IMR-90 (cell line): Measurements from ENCODE around the gene ADGRL3. TPM values are rescaled to one million over a fixed set of nuclear protein-coding genes. Genes with fewer than 3 reads are reported as not detected.

ENCODE experiments used
- ATAC-seq: fragments of 200-7000 bp; cut with Tn5 transposase; 2 replicates; pipeline ENCODE4 v1.9.1; 2020; ENCODE audit warnings: low read depth, mild to moderate bottlenecking, moderate library complexity
- BruUV-seq: library from RNA; stranded (reverse); fragments of 400-500 nt; replicated peaks from 2 replicates; lab custom pipeline; 2021; lab: Mats Ljungman, UMichigan
- CTCF ChIA-PET: fragments of 300-600 bp; formaldehyde crosslinking; extraction: SDS; loops from one replicate; lab custom pipeline; 2021; ENCODE audit warnings: antibody characterized with exemption; lab: Yijun Ruan, JAX
- POLR2A ChIA-PET: fragments of 300-600 bp; sonication (Branson Sonifier 250); formaldehyde crosslinking; loops from one replicate; lab custom pipeline; 2022; ENCODE audit warnings: antibody characterized with exemption; ENCODE audit not compliant: unreplicated experiment; lab: Charles Lee
- DNase-seq: peaks from one replicate; pipeline ENCODE4 v3.0.0; 2013
- H2AFZ ChIP-seq: replicated peaks from 2 replicates; pipeline ENCODE3; 2013; ENCODE audit warnings: low read length, mild to moderate bottlenecking; ENCODE audit not compliant: poor library complexity
- H2AK5ac ChIP-seq: 2 replicates; pipeline ENCODE4 v1.6.1; 2013; ENCODE audit warnings: low read depth, low read length, inconsistent platforms
- H2AK9ac ChIP-seq: replicated peaks from 2 replicates; pipeline ENCODE3; 2013; ENCODE audit warnings: mild to moderate bottlenecking, low read depth, low read length, moderate library complexity; ENCODE audit not compliant: poor library complexity
- H2BK120ac ChIP-seq: 2 replicates; pipeline ENCODE4 v1.6.1; 2013; ENCODE audit warnings: low read depth, low read length, inconsistent platforms
- H2BK15ac ChIP-seq: 3 replicates; pipeline ENCODE4 v1.6.1; 2013; ENCODE audit warnings: low read depth, low read length, inconsistent platforms
- H2BK20ac ChIP-seq: 2 replicates; pipeline ENCODE4 v1.6.1; 2013; ENCODE audit warnings: low read depth, mild to moderate bottlenecking, inconsistent platforms, low read length, moderate library complexity
- H2BK5ac ChIP-seq: 2 replicates; pipeline ENCODE4 v1.6.1; 2013; ENCODE audit warnings: mild to moderate bottlenecking, low read depth, low read length, inconsistent platforms; ENCODE audit not compliant: poor library complexity, severe bottlenecking
- H3K14ac ChIP-seq: replicated peaks from 2 replicates; pipeline ENCODE4 v1.6.1; 2013; ENCODE audit warnings: low read depth, low read length, inconsistent platforms
- H3K18ac ChIP-seq: 2 replicates; pipeline ENCODE4 v1.6.1; 2013; ENCODE audit warnings: low read depth, low read length, control low read depth
- H3K23ac ChIP-seq: 2 replicates; pipeline ENCODE4 v1.6.1; 2013; ENCODE audit warnings: low read depth, low read length, inconsistent platforms
- H3K27ac ChIP-seq: 2 replicates; pipeline ENCODE4 v1.5.1; 2013; ENCODE audit warnings: mild to moderate bottlenecking, control low read depth, low read length; ENCODE audit not compliant: insufficient read depth
- H3K27me3 ChIP-seq: 2 replicates; pipeline ENCODE4 v1.6.1; 2013; ENCODE audit warnings: low read length; ENCODE audit not compliant: control insufficient read depth, insufficient read depth
- H3K36me3 ChIP-seq: 2 replicates; pipeline ENCODE4 v1.6.1; 2013; ENCODE audit warnings: low read length, mixed read lengths; ENCODE audit not compliant: control insufficient read depth, insufficient read depth
- H3K4ac ChIP-seq: 2 replicates; pipeline ENCODE4 v1.6.1; 2013; ENCODE audit warnings: low read depth, low read length, inconsistent platforms
- H3K4me1 ChIP-seq: 2 replicates; pipeline ENCODE4 v1.6.1; 2013; ENCODE audit warnings: low read length, mixed read lengths; ENCODE audit not compliant: control insufficient read depth, insufficient read depth
- H3K4me2 ChIP-seq: 2 replicates; pipeline ENCODE4 v1.6.1; 2013; ENCODE audit warnings: low read depth, mild to moderate bottlenecking, control low read depth, low read length, moderate library complexity
- H3K4me3 ChIP-seq: 2 replicates; pipeline ENCODE4 v1.5.1; 2013; ENCODE audit warnings: low read depth, mild to moderate bottlenecking, control low read depth, low read length, moderate library complexity; ENCODE audit not compliant: insufficient read depth
- H3K56ac ChIP-seq: 2 replicates; pipeline ENCODE4 v1.6.1; 2013; ENCODE audit warnings: low read length, inconsistent platforms; ENCODE audit not compliant: insufficient read depth; ENCODE audit errors: extremely low read depth
- H3K79me1 ChIP-seq, 2 experiments: 2 replicates each; pipeline ENCODE4 v1.6.1; 2013; ENCODE audit warnings: low read length in 2 of 2, inconsistent platforms in 1 of 2, low read depth in 1 of 2
- H3K9ac ChIP-seq: 2 replicates; pipeline ENCODE4 v1.6.1; 2013; ENCODE audit warnings: low read depth, low read length, control low read depth
- H3K9me1 ChIP-seq: 2 replicates; pipeline ENCODE4 v1.6.1; 2013; ENCODE audit warnings: low read length, inconsistent platforms; ENCODE audit not compliant: insufficient read depth
- H3K9me3 ChIP-seq: 2 replicates; pipeline ENCODE4 v1.6.1; 2013; ENCODE audit warnings: low read length; ENCODE audit not compliant: control insufficient read depth, insufficient read depth
- H4K20me1 ChIP-seq: 2 replicates; pipeline ENCODE4 v1.6.1; 2013; ENCODE audit warnings: low read length, inconsistent platforms; ENCODE audit not compliant: insufficient read depth
- H4K5ac ChIP-seq: 2 replicates; pipeline ENCODE4 v1.6.1; 2013; ENCODE audit warnings: mild to moderate bottlenecking, low read depth, low read length, control low read depth
- H4K8ac ChIP-seq, 2 experiments: 2 replicates each; pipeline ENCODE4 v1.6.1; 2013; ENCODE audit warnings: low read depth in 2 of 2, low read length in 2 of 2, control low read depth in 1 of 2, inconsistent platforms in 1 of 2
- H4K91ac ChIP-seq: 2 replicates; pipeline ENCODE4 v1.6.1; 2013; ENCODE audit warnings: low read depth, low read length, inconsistent platforms; ENCODE audit not compliant: insufficient read depth
- BHLHE40 ChIP-seq: fragments of 150-350 bp; IDR thresholded peaks from 2 replicates; pipeline ENCODE4 v1.6.1; 2016; ENCODE audit warnings: mild to moderate bottlenecking, low read depth, low read length
- CEBPB ChIP-seq: IDR thresholded peaks from 2 replicates; pipeline ENCODE4 v1.6.1; 2012; ENCODE audit warnings: low read depth, low read length, improper control_type of control experiment
- CHD1 ChIP-seq: IDR thresholded peaks from 2 replicates; pipeline ENCODE4 v1.6.1; 2012; ENCODE audit warnings: low read depth, low read length, improper control_type of control experiment
- CTCF ChIP-seq: conservative IDR thresholded peaks from 2 replicates; pipeline ENCODE4 v1.5.1; 2012; ENCODE audit warnings: mild to moderate bottlenecking, low read depth, low read length, improper control_type of control experiment
- ELK1 ChIP-seq: fragments of 150-350 bp; IDR thresholded peaks from 2 replicates; pipeline ENCODE4 v1.6.1; 2016; ENCODE audit warnings: low read depth, mild to moderate bottlenecking, low read length, moderate library complexity, borderline replicate concordance
- FOS ChIP-seq: fragments of 150-350 bp; IDR thresholded peaks from 2 replicates; pipeline ENCODE4 v1.6.1; 2016; ENCODE audit warnings: low read depth, low read length
- MAFK ChIP-seq: IDR thresholded peaks from 2 replicates; pipeline ENCODE4 v1.6.1; 2012; ENCODE audit warnings: low read depth, low read length, improper control_type of control experiment
- MAZ ChIP-seq: IDR thresholded peaks from 2 replicates; pipeline ENCODE4 v1.6.1; 2012; ENCODE audit warnings: low read depth, mild to moderate bottlenecking, low read length, improper control_type of control experiment, moderate library complexity, borderline replicate concordance
- MXI1 ChIP-seq: IDR thresholded peaks from 2 replicates; pipeline ENCODE4 v1.6.1; 2012; ENCODE audit warnings: low read depth, mild to moderate bottlenecking, low read length, moderate library complexity, borderline replicate concordance
- NFE2L2 ChIP-seq: fragments of 150-350 bp; IDR thresholded peaks from 2 replicates; pipeline ENCODE4 v1.6.1; 2016; ENCODE audit warnings: low read depth, mild to moderate bottlenecking, low read length
- POLR2A ChIP-seq: IDR thresholded peaks from 2 replicates; pipeline ENCODE4 v1.6.1; 2012; ENCODE audit warnings: mild to moderate bottlenecking, low read depth, low read length
- RAD21 ChIP-seq: IDR thresholded peaks from 2 replicates; pipeline ENCODE4 v1.6.1; 2012; ENCODE audit warnings: low read length, improper control_type of control experiment
- RCOR1 ChIP-seq: IDR thresholded peaks from 2 replicates; pipeline ENCODE4 v1.6.1; 2012; ENCODE audit warnings: mild to moderate bottlenecking, low read length, improper control_type of control experiment; ENCODE audit not compliant: insufficient replicate concordance
- RFX5 ChIP-seq: IDR thresholded peaks from 2 replicates; pipeline ENCODE4 v1.8.0; 2012; ENCODE audit warnings: low read depth, mild to moderate bottlenecking, low read length, moderate library complexity
- SMC3 ChIP-seq: fragments of 150-350 bp; IDR thresholded peaks from 2 replicates; pipeline ENCODE4 v1.6.1; 2016; ENCODE audit warnings: low read depth, mild to moderate bottlenecking, antibody characterized with exemption, low read length, moderate library complexity
- USF2 ChIP-seq: fragments of 150-350 bp; IDR thresholded peaks from 2 replicates; pipeline ENCODE4 v1.6.1; 2017; ENCODE audit warnings: mild to moderate bottlenecking, antibody characterized with exemption, low read length, low read depth
- WGBS, 2 experiments: methylation state at CpG; one replicate each; pipeline versions ENCODE4 v1.1.5 to v1.1.7; 2013; ENCODE audit warnings: missing lambda C conversion rate in 2 of 2; ENCODE audit not compliant: insufficient read length in 1 of 2; ENCODE audit errors: extremely low coverage in 2 of 2; 5-methylcytosine and 5-hydroxymethylcytosine counted together
- dilution Hi-C: fragments of 300-500 bp; cut with HindIII; formaldehyde crosslinking; loops from one replicate; pipeline ENCODE4 v1.14.3; 2018; ENCODE audit warnings: low sequenced_read_pairs; ENCODE audit not compliant: unreplicated experiment
- in situ Hi-C: fragments of 300-500 bp; cut with MboI; formaldehyde crosslinking; loops from 3 replicates; pipeline ENCODE4 v1.14.3; 2019; ENCODE audit warnings: low sequenced_read_pairs, inconsistent platforms, mixed read lengths
- intact Hi-C: fragments of 100-400 bp; cut with micrococcal nuclease; formaldehyde crosslinking; loops from 2 replicates; pipeline ENCODE4 v1.10.0; 2022
- polyA plus RNA-seq, 3 experiments: library from polyadenylated mRNA; depleted of rRNA; stranded (reverse); fragments of >200 nt; gene quantifications; 2 replicates each; pipeline ENCODE4 v1.2.3, GENCODE V29; 2012; ENCODE audit warnings: low replicate concordance in 1 of 3
- total RNA-seq: library from RNA; depleted of rRNA; stranded (reverse); fragments of >200 nt; gene quantifications from 2 replicates; pipeline ENCODE4 v1.2.3, GENCODE V29; 2012

The ADGRL3 gene
- total and polyA plus RNA-seq, 2 of the 4 experiments (the other 2 are of a cell fraction): 0.46 to 2.5 TPM

GRCh38 chr4:61559396-61559795, 359.3 kb downstream of the ADGRL3 start:
- Histone ChIP-seq H3K36me3 (no peaks in the 10 kb centered on the region), H3K14ac (no peak overlapping the region), H2BK5ac (no peak overlapping the region), H4K91ac (no peak overlapping the region), H3K4ac (no peak overlapping the region), H2BK20ac (no peak overlapping the region), H2AK5ac (no peak overlapping the region), H3K27me3 (no peaks in the 10 kb centered on the region), H3K79me1 (no peaks in the 10 kb centered on the region), H3K4me2 (no peak overlapping the region), H2BK15ac (no peak overlapping the region), H2BK120ac (no peak overlapping the region), H3K4me3 (no peak overlapping the region), H3K18ac (no peak overlapping the region), H3K23ac (no peak overlapping the region), H3K27ac (no peak overlapping the region), H2AFZ (no peak overlapping the region), H3K56ac (no peak overlapping the region), H3K9ac (no peak overlapping the region), H3K4me1 (no peaks in the 10 kb centered on the region), H3K9me1 (no peaks in the 10 kb centered on the region; the same call in 1 of the 2 replicates), H3K9me3 (no peaks in the 10 kb centered on the region), H4K8ac (no peak overlapping the region), H4K20me1 (no peaks in the 10 kb centered on the region), H2AK9ac (no peak overlapping the region), H4K5ac (no peak overlapping the region)
- intact Hi-C loops (no loop called here), dilution Hi-C loops (no loop called here), in situ Hi-C loops (no loop called here)
- TF ChIP-seq MAZ (no peak), USF2 (no peak), POLR2A (no peak), MXI1 (no peak), ELK1 (no peak), CHD1 (no peak), RAD21 (no peak), NFE2L2 (no peak), BHLHE40 (no peak), CTCF (no peak), RCOR1 (no peak), FOS (no peak), SMC3 (no peak), CEBPB (no peak), RFX5 (no peak), MAFK (no peak)
- ATAC-seq (no peak), DNase-seq (no peak)
- ChIA-PET CTCF (no interaction called here), POLR2A (no interaction called here)
- no TSS peak for BruUV-seq
- WGBS, 2 experiments: no CpG with 5 or more reads among the region's 3 CpGs
